CD14-positive monocyte (primary cell): Measurements from ENCODE around the gene KRTAP6-2. TPM values are rescaled to one million over a fixed set of nuclear protein-coding genes. Genes with fewer than 3 reads are reported as not detected.

Source experiments
- DNase-seq, 3 donors: peaks; one replicate each; pipeline ENCODE4 v3.0.0-alpha.2; 2011 to 2022
- H2AFZ ChIP-seq: 2 replicates; pipeline ENCODE4 v1.6.0; 2012; ENCODE audit warnings: mild to moderate bottlenecking, low read depth, low read length, inconsistent platforms; ENCODE audit not compliant: insufficient read depth, poor library complexity, severe bottlenecking
- H3K27ac ChIP-seq, 2 donors: 1 replicate in 1 of 2; 2 replicates in 1 of 2; pipeline ENCODE4 v1.5.1; 2012 to 2013; ENCODE audit warnings: low read length in 2 of 2, control low read depth in 1 of 2, inconsistent platforms in 1 of 2, low read depth in 1 of 2, mild to moderate bottlenecking in 1 of 2
- H3K27me3 ChIP-seq, 2 donors: one replicate each; pipeline versions ENCODE4 v1.6.0 to v1.6.1; 2011 to 2013; ENCODE audit warnings: low read length in 2 of 2; ENCODE audit not compliant: control insufficient read depth in 2 of 2, insufficient read depth in 2 of 2
- H3K36me3 ChIP-seq, 2 donors: replicated peaks in 1 of 2; 1 replicate in 1 of 2; 2 replicates in 1 of 2; pipeline versions ENCODE4 v1.5.1 to v1.6.1; 2012 to 2013; ENCODE audit warnings: low read length in 2 of 2, control low read depth in 1 of 2, inconsistent platforms in 1 of 2, mild to moderate bottlenecking in 1 of 2; ENCODE audit not compliant: insufficient read depth in 2 of 2, control insufficient read depth in 1 of 2
- H3K4me1 ChIP-seq, 2 donors: 1 replicate in 1 of 2; 2 replicates in 1 of 2; pipeline versions ENCODE4 v1.5.1 to v1.6.1; 2012 to 2013; ENCODE audit warnings: low read length in 2 of 2, control low read depth in 1 of 2, inconsistent platforms in 1 of 2, mild to moderate bottlenecking in 1 of 2, moderate library complexity in 1 of 2; ENCODE audit not compliant: insufficient read depth in 2 of 2, control insufficient read depth in 1 of 2
- H3K4me2 ChIP-seq: replicated peaks from 2 replicates; pipeline ENCODE3; 2012; ENCODE audit warnings: low read length, moderate library complexity, mild to moderate bottlenecking; ENCODE audit not compliant: poor library complexity, severe bottlenecking; ENCODE audit errors: extremely low read depth
- H3K4me3 ChIP-seq, 3 experiments: fragments of 200-600 bp in 1 of 3; sonication (generic) in 1 of 3; replicated peaks in 1 of 3; 1 replicate in 2 of 3; 2 replicates in 1 of 3; pipeline ENCODE4 v1.5.1; 2011 to 2013; ENCODE audit warnings: low read length in 3 of 3, mild to moderate bottlenecking in 3 of 3, control low read depth in 2 of 3, low read depth in 2 of 3, inconsistent platforms in 1 of 3, moderate library complexity in 1 of 3
- H3K79me2 ChIP-seq: 2 replicates; pipeline ENCODE4 v1.6.0; 2012; ENCODE audit warnings: mild to moderate bottlenecking, control low read depth, inconsistent platforms, low read length, moderate library complexity; ENCODE audit not compliant: insufficient read depth
- H3K9ac ChIP-seq: 2 replicates; pipeline ENCODE4 v1.6.0; 2017; ENCODE audit warnings: low read length, mild to moderate bottlenecking; ENCODE audit not compliant: insufficient read depth, poor library complexity, severe bottlenecking
- H3K9me3 ChIP-seq, 2 donors: replicated peaks in 1 of 2; 1 replicate in 1 of 2; 2 replicates in 1 of 2; pipeline versions ENCODE4 v1.5.1 to v1.6.1; 2012 to 2013; ENCODE audit warnings: low read length in 2 of 2, control low read depth in 1 of 2; ENCODE audit not compliant: control insufficient read depth in 1 of 2, insufficient read depth in 1 of 2
- H4K20me1 ChIP-seq: 2 replicates; pipeline ENCODE4 v1.6.0; 2012; ENCODE audit warnings: mild to moderate bottlenecking, low read length, control low read depth, moderate library complexity; ENCODE audit not compliant: insufficient read depth
- H3K27ac Mint-ChIP-seq, 7 donors: one replicate each; pipeline ENCODE4 v1.8.0; 2020; ENCODE audit warnings: mild to moderate bottlenecking in 7 of 7, mixed read lengths in 7 of 7, moderate library complexity in 6 of 7, inconsistent platforms in 2 of 7
- H3K27me3 Mint-ChIP-seq, 3 donors: one replicate each; pipeline ENCODE4 v1.8.0; 2021 to 2022; ENCODE audit warnings: low read depth in 3 of 3, mild to moderate bottlenecking in 3 of 3, mixed read lengths in 3 of 3, moderate library complexity in 3 of 3, inconsistent platforms in 1 of 3
- H3K36me3 Mint-ChIP-seq, 2 donors: one replicate each; pipeline ENCODE4 v1.8.0; 2020; ENCODE audit warnings: mixed read lengths in 2 of 2, inconsistent platforms in 1 of 2, mild to moderate bottlenecking in 1 of 2
- H3K4me1 Mint-ChIP-seq: one replicate; pipeline ENCODE4 v1.8.0; 2020; ENCODE audit warnings: mild to moderate bottlenecking, mixed read lengths
- H3K4me3 Mint-ChIP-seq, 2 donors: one replicate each; pipeline ENCODE4 v1.8.0; 2020; ENCODE audit warnings: mild to moderate bottlenecking in 2 of 2, mixed read lengths in 2 of 2, moderate library complexity in 1 of 2
- H3K9me3 Mint-ChIP-seq, 7 donors: one replicate each; pipeline ENCODE4 v1.8.0; 2020 to 2022; ENCODE audit warnings: mixed read lengths in 7 of 7, mild to moderate bottlenecking in 6 of 7, moderate library complexity in 6 of 7, inconsistent platforms in 2 of 7
- CTCF ChIP-seq: fragments of 200-600 bp; IDR thresholded peaks from one replicate; pipeline ENCODE4 v1.8.0; 2022; ENCODE audit warnings: antibody characterized with exemption, mild to moderate bottlenecking
- WGBS: methylation state at CpG from one replicate; pipeline ENCODE4 v1.1.5; 2013; ENCODE audit warnings: missing lambda C conversion rate; ENCODE audit not compliant: insufficient coverage; 5-methylcytosine and 5-hydroxymethylcytosine counted together
- intact Hi-C, 2 donors: fragments of 100-400 bp; cut with micrococcal nuclease; formaldehyde crosslinking; loops; one replicate each; pipeline versions ENCODE4 v1.15.0 to v1.15.1; 2023
- polyA plus RNA-seq, 3 donors: library from polyadenylated mRNA; depleted of rRNA in 1 of 3; unstranded in 2 of 3; stranded (reverse) in 1 of 3; fragments of 300-500 nt in 2 of 3; fragments of >200 nt in 1 of 3; fragmentation: Illumina TruSeq in 2 of 3; gene quantifications; 1 replicate in 2 of 3; 2 replicates in 1 of 3; pipeline ENCODE4 v1.2.3, GENCODE V29; 2012 to 2021

The KRTAP6-2 gene
- polyA plus RNA-seq, 3 donors: not detected

GRCh38 chr21:30634906-30635305, 36.2 kb upstream of the KRTAP6-2 start, which contains the start of gene KRTAP20-2:
Gene KRTAP20-2 (plus strand): TSS chr21:30635206. CDS start chr21:30635264, 58 bp downstream.
- no peaks in the 10 kb centered on the region for H3K79me2 ChIP-seq
- no peaks in the 10 kb centered on the region for H3K27me3 ChIP-seq
- H3K4me3 ChIP-seq: no peak within 1 kb of the TSS
- no peak for DNase-seq
- WGBS: no CpG with 5 or more reads among the region's 1 CpG
- peaks cover 17 to 18% of the 10 kb centered on the region in 2 donors for H3K9me3 ChIP-seq
- no peak within 1 kb of the TSS for H3K27ac ChIP-seq
- H3K4me3 Mint-ChIP-seq: no peak within 1 kb of the TSS
- peaks cover 3 to 11% (median 6%) of the 10 kb centered on the region in 7 donors for H3K9me3 Mint-ChIP-seq
- H3K36me3 Mint-ChIP-seq: no peaks in the 10 kb centered on the region
- no peaks in the 10 kb centered on the region for H3K36me3 ChIP-seq
- no peak within 1 kb of the TSS for H3K9ac ChIP-seq
- intact Hi-C loops: no loop called here
- H3K27me3 Mint-ChIP-seq: peaks cover 0 to 1% (median 0%) of the 10 kb centered on the region in 3 donors
- H3K4me2 ChIP-seq: no peak within 1 kb of the TSS
- no peak for TF ChIP-seq CTCF
- H3K4me1 Mint-ChIP-seq: no peaks in the 10 kb centered on the region
- H4K20me1 ChIP-seq: no peaks in the 10 kb centered on the region
- H3K4me1 ChIP-seq: no peaks in the 10 kb centered on the region
- H3K27ac Mint-ChIP-seq: no peak within 1 kb of the TSS
- no peak within 1 kb of the TSS for H2AFZ ChIP-seq

GRCh38 chr21:30629200-30629599, 30.5 kb upstream of the KRTAP6-2 start:
- Mint-ChIP-seq H3K27me3 (peaks cover 0 to 1% (median 0%) of the 10 kb centered on the region in 3 donors), H3K27ac (no peak overlapping the region), H3K4me1 (no peaks in the 10 kb centered on the region), H3K36me3 (no peaks in the 10 kb centered on the region), H3K9me3 (peaks cover 2 to 26% (median 15%) of the 10 kb centered on the region in 7 donors), H3K4me3 (no peak overlapping the region)
- no peak overlapping the region for H3K4me3 ChIP-seq
- no peak overlapping the region for H3K9ac ChIP-seq
- no peak overlapping the region for H2AFZ ChIP-seq
- H3K9me3 ChIP-seq: peaks cover 28 to 46% of the 10 kb centered on the region in 2 donors
- no peaks in the 10 kb centered on the region for H3K27me3 ChIP-seq
- no peak for TF ChIP-seq CTCF
- no peak overlapping the region for H3K4me2 ChIP-seq
- DNase-seq: no peak
- whole genome bisulfite sequencing: no CpG with 5 or more reads among the region's 1 CpG
- no peak overlapping the region for H3K27ac ChIP-seq
- no peaks in the 10 kb centered on the region for H3K4me1 ChIP-seq
- H3K36me3 ChIP-seq: no peaks in the 10 kb centered on the region
- H3K79me2 ChIP-seq: no peaks in the 10 kb centered on the region
- H4K20me1 ChIP-seq: no peaks in the 10 kb centered on the region
- intact Hi-C loops: no loop called here
